Keratinocyte (primary cell): ENCODE measurements around the gene CES5A. TPM values are rescaled to one million over a fixed set of nuclear protein-coding genes. Genes with fewer than 3 reads are reported as not detected.

Experiments
- DNase-seq: peaks from one replicate; pipeline ENCODE4 v3.0.0-alpha.2; 2011; ENCODE audit warnings: low read depth, missing footprints, low spot score
- FAIRE-seq: peaks from 2 replicates; lab custom pipeline; 2011; peaks lifted over from hg19 to GRCh38; lab: Jason Lieb, UNC
- H2AFZ ChIP-seq: 2 replicates; pipeline ENCODE4 v1.6.0; 2012; ENCODE audit warnings: low read length, control low read depth, inconsistent platforms; ENCODE audit not compliant: control insufficient read depth
- H3K27ac ChIP-seq: 2 replicates; pipeline ENCODE4 v1.5.1; 2011; ENCODE audit warnings: low read length; ENCODE audit not compliant: control insufficient read depth, insufficient read depth
- H3K27me3 ChIP-seq: 3 replicates; pipeline ENCODE4 v1.6.0; 2011; ENCODE audit warnings: low read length; ENCODE audit not compliant: control insufficient read depth, insufficient read depth; ENCODE audit errors: extremely low read depth
- H3K36me3 ChIP-seq, 2 experiments: 2 replicates in 1 of 2; 3 replicates in 1 of 2; pipeline ENCODE4 v1.5.1; 2011; ENCODE audit warnings: low read length in 2 of 2, mild to moderate bottlenecking in 1 of 2; ENCODE audit not compliant: control insufficient read depth in 2 of 2, insufficient read depth in 2 of 2; ENCODE audit errors: extremely low read depth in 1 of 2
- H3K4me1 ChIP-seq: 3 replicates; pipeline ENCODE4 v1.5.1; 2011; ENCODE audit warnings: low read length; ENCODE audit not compliant: control insufficient read depth, insufficient read depth; ENCODE audit errors: extremely low read depth
- H3K4me2 ChIP-seq: 3 replicates; pipeline ENCODE4 v1.6.0; 2011; ENCODE audit warnings: low read depth, low read length; ENCODE audit not compliant: control insufficient read depth, insufficient read depth; ENCODE audit errors: extremely low read depth
- H3K4me3 ChIP-seq, 3 experiments: fragments of 200-600 bp in 1 of 3; sonication (generic) in 1 of 3; 2 replicates in 2 of 3; 3 replicates in 1 of 3; pipeline ENCODE4 v1.5.1; 2011 to 2016; ENCODE audit warnings: low read length in 3 of 3, mild to moderate bottlenecking in 3 of 3, control low read depth in 2 of 3, inconsistent platforms in 1 of 3, low read depth in 1 of 3, mixed read lengths in 1 of 3, mixed run types in 1 of 3, moderate library complexity in 1 of 3; ENCODE audit not compliant: control insufficient read depth in 2 of 3, insufficient read depth in 2 of 3; ENCODE audit errors: extremely low read depth in 1 of 3
- H3K79me2 ChIP-seq: 2 replicates; pipeline ENCODE4 v1.6.0; 2012; ENCODE audit warnings: low read length; ENCODE audit not compliant: control insufficient read depth, insufficient read depth
- H3K9ac ChIP-seq: 3 replicates; pipeline ENCODE4 v1.6.0; 2011; ENCODE audit warnings: low read length; ENCODE audit not compliant: control insufficient read depth, insufficient read depth; ENCODE audit errors: extremely low read depth
- H3K9me1 ChIP-seq: 3 replicates; pipeline ENCODE4 v1.6.0; 2011; ENCODE audit warnings: low read length; ENCODE audit not compliant: control insufficient read depth, insufficient read depth; ENCODE audit errors: extremely low read depth
- H3K9me3 ChIP-seq: 2 replicates; pipeline ENCODE4 v1.5.1; 2012; ENCODE audit warnings: low read depth, low read length; ENCODE audit not compliant: control insufficient read depth
- H4K20me1 ChIP-seq: 3 replicates; pipeline ENCODE4 v1.6.0; 2011; ENCODE audit warnings: low read length; ENCODE audit not compliant: control insufficient read depth, insufficient read depth; ENCODE audit errors: extremely low read depth
- CTCF ChIP-seq, 3 experiments: IDR thresholded peaks in 1 of 3; conservative IDR thresholded peaks in 1 of 3; optimal IDR thresholded peaks in 1 of 3; 2 replicates in 2 of 3; 3 replicates in 1 of 3; pipeline versions ENCODE3 to v1.5.1; 2011; ENCODE audit warnings: low read length in 3 of 3, mild to moderate bottlenecking in 3 of 3, moderate library complexity in 2 of 3, control low read depth in 1 of 3, inconsistent platforms in 1 of 3; ENCODE audit not compliant: insufficient read depth in 2 of 3; ENCODE audit errors: extremely low read depth in 1 of 3
- EZH2 ChIP-seq: IDR thresholded peaks from one replicate; pipeline ENCODE4 v1.6.1; 2012; ENCODE audit warnings: inconsistent platforms, mild to moderate bottlenecking, low read length, moderate library complexity
- dilution Hi-C: fragments of 300-500 bp; cut with MboI; formaldehyde crosslinking; loops from one replicate; pipeline ENCODE4 v1.7.0; 2020; ENCODE audit warnings: low sequenced_read_pairs; ENCODE audit not compliant: extremely low pct_ligation_motif_present
- polyA minus RNA-seq, 3 experiments: library from RNA; depleted of rRNA, polyadenylated mRNA; stranded (reverse); fragments of >200 nt; gene quantifications; 1 replicate in 1 of 3; 2 replicates in 1 of 3; 3 replicates in 1 of 3; pipeline ENCODE4 v1.2.3, GENCODE V29; 2011
- polyA plus RNA-seq, 5 experiments: library from polyadenylated mRNA; depleted of rRNA in 3 of 5; stranded (reverse) in 3 of 5; stranded (forward) in 1 of 5; unstranded in 1 of 5; fragments of >200 nt; gene quantifications; 1 replicate in 1 of 5; 2 replicates in 3 of 5; 3 replicates in 1 of 5; pipeline versions ENCODE4 v1.2.1 to v1.2.3, GENCODE V29; 2011 to 2012; ENCODE audit warnings: missing spikeins in 2 of 5, low read depth in 1 of 5, low replicate concordance in 1 of 5

Gene CES5A
- polyA plus RNA-seq = 0.03 TPM in 1 of 3 replicates, not detected in the others
- polyA plus RNA-seq (2011; ENCODE audit: low read depth) = not detected
- polyA plus RNA-seq (2011; cell fraction: cytosol; rRNA removed) = not detected in 2 replicates
- polyA plus RNA-seq (2011; cell fraction: nucleus; rRNA removed) = not detected in 2 replicates
- polyA plus RNA-seq (2012; ENCODE audit: low replicate concordance) = 0.13 TPM in 1 of 2 replicates, not detected in the other
- polyA minus RNA-seq = 0.20 TPM in 1 of 3 replicates, not detected in the others
- not detected for polyA minus RNA-seq (2011; cell fraction: cytosol; rRNA and poly(A)+ RNA removed)
- not detected in 2 replicates for polyA minus RNA-seq (2011; cell fraction: nucleus; rRNA and poly(A)+ RNA removed)

- dilution Hi-C loops = no loop called here
Observed at GRCh38 chr16:55875273-55875672, at the start of gene CES5A. Gene CES5A (minus strand): TSS chr16:55875373. CDS start chr16:55875221, 152 bp downstream.

GRCh38 chr16:55922662-55923061 lies 47.5 kb upstream of the CES5A start:
- no peaks in the 10 kb centered on the region for H3K4me1 ChIP-seq
- no peaks in the 10 kb centered on the region for H3K9me3 ChIP-seq
- no peaks in the 10 kb centered on the region for H3K9me1 ChIP-seq
- TF ChIP-seq EZH2 = no peak
- no peak for TF ChIP-seq CTCF (optimal IDR thresholded peaks at IDR 0.05 in 1 of 3, IDR thresholded peaks at IDR 0.05 in 1 of 3, conservative IDR thresholded peaks at IDR 0.05 in 1 of 3; ENCODE audit: extremely low read depth in 1 of 3, insufficient read depth in 2 of 3, low read length in 3 of 3)
- H4K20me1 ChIP-seq = no peaks in the 10 kb centered on the region
- H3K4me3 ChIP-seq = no peak overlapping the region
- DNase-seq (no peak), FAIRE-seq (no peak)
- dilution Hi-C loops = no loop called here
- no peak overlapping the region for H3K27ac ChIP-seq
- no peaks in the 10 kb centered on the region for H3K27me3 ChIP-seq
- H3K9ac ChIP-seq = no peak overlapping the region
- no peaks in the 10 kb centered on the region for H3K36me3 ChIP-seq
- H2AFZ ChIP-seq = no peak overlapping the region
- no peak overlapping the region for H3K4me2 ChIP-seq
- H3K79me2 ChIP-seq = no peaks in the 10 kb centered on the region

More at GRCh38 chr16:55875273-55875672, at the start of gene CES5A:
- no peaks in the 10 kb centered on the region for H3K79me2 ChIP-seq
- no peaks in the 10 kb centered on the region for H3K27me3 ChIP-seq
- FAIRE-seq (no peak), DNase-seq (no peak)
- H4K20me1 ChIP-seq = no peaks in the 10 kb centered on the region
- H3K9me1 ChIP-seq = no peaks in the 10 kb centered on the region
- TF ChIP-seq CTCF (optimal IDR thresholded peaks at IDR 0.05 in 1 of 3, IDR thresholded peaks at IDR 0.05 in 1 of 3, conservative IDR thresholded peaks at IDR 0.05 in 1 of 3; ENCODE audit: extremely low read depth in 1 of 3, insufficient read depth in 2 of 3, low read length in 3 of 3) (no peak), EZH2 (no peak)
- no peak within 1 kb of the TSS for H3K4me3 ChIP-seq
- no peak within 1 kb of the TSS for H3K4me2 ChIP-seq
- H3K27ac ChIP-seq = no peak within 1 kb of the TSS
- no peak within 1 kb of the TSS for H2AFZ ChIP-seq
- no peaks in the 10 kb centered on the region for H3K36me3 ChIP-seq
- no peak within 1 kb of the TSS for H3K9ac ChIP-seq
- no peaks in the 10 kb centered on the region for H3K9me3 ChIP-seq
- H3K4me1 ChIP-seq = no peaks in the 10 kb centered on the region
